Thyroid gland (tissue), 4 donors: Measurements from ENCODE around the gene MLH3.

Experiments used
- CTCF ChIP-seq, 6 experiments: fragments of 200-600 bp in 3 of 6; fragments of 450-650 bp in 3 of 6; sonication (generic) in 3 of 6; IDR thresholded peaks; one replicate each; pipeline ENCODE4 v1.5.1; 2016 to 2019; ENCODE audit warnings: antibody characterized with exemption in 6 of 6, mild to moderate bottlenecking in 2 of 6, inconsistent platforms in 1 of 6, moderate library complexity in 1 of 6
- POLR2A ChIP-seq, 2 donors: fragments of 450-650 bp; IDR thresholded peaks; one replicate each; pipeline ENCODE4 v1.6.1; 2017; ENCODE audit warnings: antibody characterized with exemption in 2 of 2, mild to moderate bottlenecking in 2 of 2, moderate library complexity in 1 of 2

GRCh38 chr14:75077794-75078193 lies 26.5 kb upstream of the MLH3 start:
- TF ChIP-seq CTCF (IDR thresholded peaks at IDR 0.05) (no peak), POLR2A (IDR thresholded peaks at IDR 0.05) (no peak)
